HTR-8/SVneo (cell line): ENCODE data around the gene SH3D19.

Experiments used
- DNase-seq: peaks from one replicate; pipeline ENCODE4 v3.0.0; 2011; ENCODE audit warnings: low spot score, mixed read lengths; ENCODE audit not compliant: insufficient read length
- FAIRE-seq: peaks from 2 replicates; lab custom pipeline; 2011; peaks lifted over from hg19 to GRCh38; lab: Jason Lieb, UNC

SH3D19 gene

DNA sequence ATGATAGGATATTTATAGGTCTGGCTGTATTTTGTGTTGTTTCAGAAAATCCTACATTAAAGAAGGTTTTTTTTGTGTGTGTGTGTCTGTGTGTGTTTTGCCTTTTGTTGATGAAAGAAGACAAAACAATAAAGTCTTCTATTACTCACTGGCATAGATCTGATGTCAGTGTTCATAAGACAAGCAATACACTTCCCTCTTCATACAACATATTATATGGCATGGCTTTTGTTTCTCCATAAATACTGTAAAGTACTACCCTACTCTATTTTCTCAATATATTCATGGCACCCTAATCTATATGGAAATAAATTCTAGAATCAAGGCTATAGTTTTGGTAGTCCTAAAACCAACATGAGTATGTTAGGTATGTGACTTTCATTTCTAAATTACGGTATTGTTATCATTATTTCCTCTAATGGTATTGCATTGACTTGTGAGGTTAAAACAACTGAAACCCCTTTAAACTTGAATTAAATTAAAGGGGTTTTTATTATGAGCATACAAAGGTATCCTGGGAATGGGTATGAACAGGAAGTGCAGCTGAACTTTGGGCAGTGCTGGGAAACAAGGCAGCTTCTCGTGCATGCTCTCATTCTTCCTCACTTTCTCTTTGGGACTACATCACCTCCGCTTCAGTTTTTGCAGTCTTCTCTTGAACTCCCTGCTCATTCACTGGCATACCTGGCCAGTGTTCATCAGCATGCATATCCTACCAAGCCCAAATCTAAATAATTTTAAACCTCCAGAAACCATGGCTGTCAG lies 119.0 kb downstream of the SH3D19 start:
- DNase-seq: no peak
- no peak for FAIRE-seq

DNA sequence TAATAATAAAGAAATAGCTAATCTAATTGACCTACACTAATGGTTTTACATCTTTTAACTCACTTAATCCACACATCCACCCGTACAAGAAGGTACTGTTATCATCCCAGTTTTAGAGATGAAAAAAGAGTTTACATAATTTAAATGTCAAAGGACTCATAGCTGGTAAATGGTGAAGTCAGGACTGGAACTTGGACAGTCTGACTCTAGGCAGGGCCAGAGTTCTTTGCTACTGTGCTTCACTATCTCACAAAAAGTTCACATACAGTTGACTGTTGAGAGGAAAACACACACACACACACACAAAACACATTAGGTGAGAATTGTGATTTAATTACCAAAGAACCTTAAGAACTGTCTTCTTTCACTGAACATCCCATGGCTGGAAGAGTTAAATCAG lies 119.7 kb downstream of the SH3D19 start:
- FAIRE-seq (no peak), DNase-seq (no peak)

DNA sequence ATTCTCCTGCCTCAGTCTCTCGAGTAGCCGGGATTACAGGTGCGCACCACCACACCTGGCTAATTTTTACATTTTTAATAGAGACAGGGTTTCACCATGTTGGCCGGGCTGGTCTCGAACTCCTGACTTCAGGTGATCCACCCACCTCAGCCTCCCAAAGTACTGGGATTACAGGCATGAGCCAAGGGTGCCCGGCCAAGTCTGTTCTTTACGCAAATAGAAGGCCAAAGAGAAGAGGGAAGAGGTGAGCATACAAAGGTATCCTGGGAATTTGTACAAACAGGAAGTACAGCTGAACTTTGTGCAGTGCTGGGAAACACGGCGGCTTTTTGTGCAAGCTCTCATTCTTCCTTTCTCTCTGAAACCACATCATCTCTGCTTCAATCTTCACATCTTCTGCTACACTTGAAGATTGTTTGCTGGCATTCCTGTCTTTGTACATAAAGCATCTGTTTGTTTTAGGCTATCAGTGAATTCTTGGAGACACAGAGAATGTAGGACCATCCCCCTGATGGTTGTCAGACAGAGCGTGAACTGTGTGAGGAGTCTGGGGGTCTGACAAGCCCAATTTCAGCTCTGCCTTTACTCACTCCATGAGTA lies 120.4 kb downstream of the SH3D19 start:
- FAIRE-seq (no peak), DNase-seq (no peak)

DNA sequence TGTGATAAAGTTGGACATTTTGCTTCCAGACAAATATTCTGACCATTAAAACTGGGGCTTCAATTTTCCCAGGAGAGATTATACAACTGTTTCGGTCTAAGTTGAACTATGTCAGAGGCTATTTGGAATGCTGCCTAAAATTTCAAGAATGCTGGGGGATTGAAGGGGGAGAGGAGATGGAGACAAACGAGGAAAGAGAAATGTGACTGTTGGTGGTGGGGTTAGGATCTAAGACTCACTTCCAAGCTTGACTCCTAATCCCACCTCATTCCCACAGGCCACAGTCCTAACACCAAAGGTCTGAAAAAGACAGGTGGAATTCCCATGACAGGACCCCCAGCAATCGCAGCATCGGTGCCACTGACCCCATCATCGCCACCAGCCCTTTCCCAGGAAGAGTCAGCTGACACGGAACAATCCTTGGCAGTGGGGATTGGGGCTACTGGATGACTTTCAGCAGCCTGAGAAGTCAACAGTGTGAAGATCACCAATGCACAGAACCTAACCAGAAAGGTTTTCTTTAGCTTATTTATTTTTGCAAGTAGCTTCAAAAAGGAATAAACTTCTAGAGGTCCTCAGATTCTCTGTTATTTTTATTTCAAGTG lies 122.5 kb downstream of the SH3D19 start:
- FAIRE-seq (peak; percentile 33), DNase-seq (peak; percentile 33)

DNA sequence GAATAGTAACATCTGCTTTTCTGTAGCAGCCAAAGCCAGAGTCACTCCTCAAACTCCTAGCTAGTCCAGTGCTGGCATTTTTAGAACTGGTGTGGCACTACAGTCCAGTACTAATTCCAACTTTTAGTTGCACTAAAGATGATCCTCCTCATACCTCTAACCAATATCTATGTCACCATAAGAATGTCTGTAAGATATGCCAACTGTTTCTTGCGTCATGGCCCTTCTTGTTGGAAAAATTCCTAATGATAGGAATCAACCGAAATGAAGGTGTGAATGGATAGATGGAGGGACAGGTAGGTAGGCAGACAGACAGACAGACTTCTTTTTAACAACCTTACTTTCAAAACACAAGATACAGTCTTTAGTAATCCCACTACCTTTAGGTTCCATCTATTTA lies 123.0 kb downstream of the SH3D19 start:
- FAIRE-seq: no peak

DNA sequence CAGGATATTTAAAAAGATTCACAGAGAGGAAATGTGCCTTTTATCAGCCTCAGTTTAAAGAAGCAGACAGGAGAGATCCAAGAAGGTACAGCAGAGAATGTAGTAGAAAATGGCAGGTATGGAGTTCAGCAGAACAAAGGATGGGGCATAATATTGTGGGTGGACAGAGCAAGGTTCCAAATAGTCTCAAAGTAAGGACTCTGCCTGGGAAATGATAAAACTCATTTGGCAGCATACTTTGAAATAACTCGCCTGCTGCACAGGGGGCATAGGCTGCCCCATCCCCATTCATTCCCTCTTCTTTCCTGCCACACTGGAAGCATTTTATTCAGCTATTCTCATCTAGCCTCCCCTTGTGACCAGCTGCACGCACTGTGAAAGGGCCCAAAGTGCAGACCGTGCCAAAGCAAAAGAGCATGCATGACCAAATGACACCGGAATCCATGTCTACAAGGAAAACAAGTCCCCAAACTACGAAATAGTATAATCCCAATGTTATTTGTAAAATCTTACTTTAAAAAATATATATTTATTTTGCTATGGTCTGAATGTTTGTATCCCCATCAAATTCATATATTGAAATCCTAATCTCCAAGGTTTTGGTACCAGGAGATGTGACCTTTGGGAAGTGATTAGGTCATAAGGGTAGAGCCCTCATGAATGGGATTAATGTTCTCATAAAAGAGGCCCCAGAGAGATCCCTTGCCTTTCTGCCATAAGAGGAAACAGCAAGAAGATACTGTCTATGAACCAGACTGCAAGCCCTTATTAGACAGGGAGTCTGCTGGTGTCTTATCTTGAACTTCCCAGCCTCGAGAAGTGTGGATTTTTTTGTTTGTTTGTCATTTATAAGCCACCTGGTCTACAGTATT lies 125.8 kb downstream of the SH3D19 start:
- no peak for DNase-seq
- FAIRE-seq: no peak

More for the DNA sequence above, 123.0 kb downstream of the SH3D19 start:
- no peak for DNase-seq

DNA sequence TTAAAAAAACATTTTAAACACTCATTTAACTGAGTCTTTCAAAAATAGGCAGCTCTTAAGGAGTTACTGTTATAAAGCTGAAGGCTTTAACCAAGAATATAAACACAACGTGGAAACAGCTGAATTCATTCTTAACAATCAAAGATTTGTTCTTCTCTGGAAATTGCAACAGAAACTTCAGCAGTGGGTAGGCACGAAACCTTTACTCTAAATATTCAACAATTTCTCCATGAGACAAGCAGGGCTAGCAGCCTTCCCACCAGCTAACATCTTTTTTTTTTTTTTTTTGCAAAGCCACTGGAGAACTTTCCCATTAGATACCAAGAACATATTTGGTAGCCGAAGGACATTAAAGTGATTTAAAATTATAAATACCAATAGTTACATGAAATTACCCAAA lies 126.7 kb downstream of the SH3D19 start:
- FAIRE-seq: no peak
- DNase-seq: no peak

DNA sequence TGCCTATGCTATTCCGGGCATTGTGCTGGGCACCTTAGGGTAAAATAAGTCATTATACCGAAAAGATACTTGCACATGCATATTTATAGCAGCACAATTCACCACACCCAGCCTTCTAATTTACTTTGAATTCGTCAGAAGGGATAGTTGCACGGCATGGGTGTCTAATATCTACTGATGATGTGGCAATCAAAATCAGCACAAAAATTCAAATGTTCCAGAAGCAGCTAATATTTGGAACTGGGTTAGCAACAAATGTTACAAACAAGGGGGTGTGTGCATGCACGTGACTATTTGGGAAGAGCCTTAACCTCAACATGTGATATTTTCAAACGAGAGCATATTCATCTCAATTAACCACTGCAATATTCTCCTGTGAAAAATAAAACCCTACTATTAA lies 128.2 kb downstream of the SH3D19 start:
- FAIRE-seq: no peak
- DNase-seq: no peak

DNA sequence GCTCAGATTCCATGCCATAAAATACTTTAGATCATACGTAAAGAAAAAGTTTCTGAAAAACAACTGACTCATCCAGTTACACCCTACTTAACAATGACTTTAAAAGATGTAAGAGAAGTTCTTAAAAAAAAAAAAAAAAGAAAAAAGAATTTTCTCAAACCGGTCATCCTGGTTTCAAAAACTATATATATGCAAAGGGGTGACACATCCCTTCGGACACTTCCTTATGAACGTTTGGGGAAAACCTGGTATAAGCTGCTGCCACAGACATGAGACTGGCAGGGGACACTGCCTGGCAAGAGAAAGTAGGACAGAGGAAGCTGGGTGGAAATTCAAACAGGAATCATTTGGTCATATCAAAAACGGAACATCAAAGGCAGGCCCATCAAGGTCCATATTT lies 129.6 kb downstream of the SH3D19 start:
- FAIRE-seq (no peak), DNase-seq (peak; percentile 41)

DNA sequence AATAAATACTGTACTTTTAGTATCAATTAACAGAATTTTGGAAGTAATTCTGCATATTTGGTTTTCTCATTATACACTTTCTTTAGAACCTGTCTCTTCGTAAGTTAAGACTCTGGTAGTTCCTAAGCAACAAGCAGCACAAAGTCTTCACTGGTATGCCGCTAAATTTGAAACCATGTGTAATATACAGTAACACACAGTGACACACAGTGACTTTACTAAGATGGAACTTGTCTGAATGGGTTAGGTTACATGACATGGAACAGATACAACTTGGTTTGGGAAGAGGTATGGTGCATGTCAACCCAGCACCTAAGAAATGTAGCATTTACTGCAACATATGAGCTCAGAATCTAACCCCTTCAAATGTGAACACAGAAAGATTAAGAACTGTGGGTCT lies 132.0 kb downstream of the SH3D19 start:
- DNase-seq (no peak), FAIRE-seq (no peak)

DNA sequence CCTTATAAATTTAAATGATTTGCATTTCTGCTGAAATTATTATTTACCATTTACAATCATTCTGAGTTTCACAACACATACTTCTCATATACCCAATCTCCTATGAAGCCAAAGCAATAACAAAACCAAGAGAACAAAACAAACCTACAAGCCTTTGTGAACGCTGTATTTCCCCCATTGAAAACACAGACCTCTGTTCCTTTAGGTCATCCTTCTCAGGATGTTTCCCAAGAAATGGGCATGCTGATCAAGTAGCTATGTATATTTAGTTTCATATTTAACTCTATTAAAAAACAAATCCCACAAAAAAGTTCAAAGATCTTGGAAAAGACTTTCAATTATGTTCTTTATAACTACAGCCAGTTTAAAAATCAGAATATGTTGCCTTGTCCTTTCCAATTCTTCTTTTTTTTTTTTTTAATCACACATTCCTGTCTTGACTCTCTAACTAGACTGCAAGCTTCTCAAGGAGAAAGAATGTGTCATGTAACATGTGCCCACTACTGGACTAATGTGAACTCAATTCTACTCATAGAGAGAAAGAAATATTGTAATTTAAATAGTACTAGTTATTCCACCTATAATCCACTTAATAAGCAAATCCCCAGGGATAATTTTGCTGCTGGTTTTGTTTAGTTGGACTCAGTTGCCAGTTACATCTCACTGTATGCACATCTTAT lies 132.7 kb downstream of the SH3D19 start:
- DNase-seq (no peak), FAIRE-seq (no peak)

DNA sequence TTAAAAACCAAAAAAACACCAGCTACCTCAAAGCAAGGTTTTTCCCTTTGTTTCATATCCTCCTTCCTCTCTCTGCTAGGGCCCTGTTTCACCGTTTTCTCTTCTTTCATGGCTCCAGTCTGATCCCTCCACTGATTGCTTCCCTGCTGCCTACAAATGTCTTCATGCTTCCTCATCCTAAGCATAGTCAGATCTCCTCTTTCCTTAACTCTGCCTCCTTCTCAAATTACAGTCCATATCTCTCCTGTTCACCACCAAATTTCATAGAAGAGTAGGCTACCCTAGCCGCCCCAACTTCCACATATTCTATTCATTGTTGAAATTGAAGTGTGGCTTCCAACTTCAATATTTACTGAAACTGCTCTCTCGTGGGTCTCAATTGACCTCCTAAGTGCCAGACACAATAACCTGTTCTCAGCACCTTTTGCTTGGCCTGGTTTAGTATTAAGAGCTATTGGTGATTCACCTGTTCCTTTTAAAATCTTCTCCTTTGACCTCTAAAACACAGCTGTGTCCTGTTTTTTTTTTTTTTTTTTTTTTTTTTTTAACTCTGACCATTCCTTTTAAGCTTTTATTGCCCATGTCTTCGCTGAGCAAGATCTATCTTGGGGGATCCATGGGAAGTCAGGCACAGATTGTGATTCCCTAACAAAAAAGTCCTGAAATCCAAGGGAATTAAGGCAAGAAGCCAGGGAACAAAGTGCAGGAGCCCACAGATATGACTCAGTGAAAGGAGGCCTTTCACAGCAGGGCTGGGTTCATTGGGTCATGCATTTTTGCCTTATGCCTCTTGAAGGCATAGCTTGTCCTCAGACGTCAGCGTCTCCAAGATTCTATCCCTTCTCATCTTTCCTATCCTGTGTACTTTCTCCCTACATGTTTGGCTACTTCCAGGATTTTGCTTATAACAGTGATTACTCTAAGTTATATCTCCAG lies 140.6 kb downstream of the SH3D19 start:
- FAIRE-seq: no peak
- no peak for DNase-seq

DNA sequence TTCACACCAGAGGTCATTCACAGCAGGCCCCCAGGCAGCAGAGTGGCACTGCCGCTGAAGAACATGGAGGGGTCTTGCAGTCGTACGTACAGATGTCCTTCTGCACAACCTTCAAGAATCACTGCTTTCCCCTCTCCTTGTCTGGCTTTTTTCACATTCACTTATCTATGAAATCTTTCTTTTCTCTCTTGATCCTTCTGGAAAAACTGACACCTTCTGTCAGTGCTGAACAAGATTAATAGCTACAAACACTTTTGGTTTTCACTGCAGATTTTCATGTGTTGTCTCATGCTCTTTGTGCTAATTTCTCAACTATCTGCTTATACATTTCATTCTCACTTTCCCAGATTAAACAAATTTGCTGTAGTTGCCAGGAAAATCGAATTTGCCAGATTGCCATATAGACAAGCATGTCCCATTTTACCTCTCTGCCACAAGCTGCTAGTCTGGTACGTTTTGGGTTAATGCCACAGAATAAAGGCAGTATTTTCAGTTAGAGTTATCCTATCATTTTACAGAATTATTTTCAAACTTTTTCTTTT lies 142.9 kb downstream of the SH3D19 start:
- FAIRE-seq: no peak
- no peak for DNase-seq

DNA sequence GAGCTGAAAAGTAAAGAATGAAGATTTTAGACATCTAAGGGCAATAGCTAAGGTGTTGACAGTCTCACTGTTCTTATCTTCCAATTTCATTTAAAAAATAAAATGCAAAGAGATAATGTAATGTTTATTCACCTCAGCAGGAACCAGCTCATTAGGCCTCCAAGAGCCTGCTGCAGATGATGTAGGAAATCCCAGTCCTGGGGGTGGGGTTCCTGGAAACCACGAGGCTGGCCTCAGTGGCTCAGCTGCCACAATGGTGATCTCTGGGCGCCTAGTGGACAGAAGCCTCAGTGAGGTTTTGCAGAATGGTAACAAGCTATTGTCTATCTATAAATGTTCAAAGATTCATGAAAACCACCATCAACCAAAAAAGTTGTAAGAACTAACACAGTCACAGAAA lies 148.7 kb downstream of the SH3D19 start:
- DNase-seq: no peak
- FAIRE-seq: no peak

DNA sequence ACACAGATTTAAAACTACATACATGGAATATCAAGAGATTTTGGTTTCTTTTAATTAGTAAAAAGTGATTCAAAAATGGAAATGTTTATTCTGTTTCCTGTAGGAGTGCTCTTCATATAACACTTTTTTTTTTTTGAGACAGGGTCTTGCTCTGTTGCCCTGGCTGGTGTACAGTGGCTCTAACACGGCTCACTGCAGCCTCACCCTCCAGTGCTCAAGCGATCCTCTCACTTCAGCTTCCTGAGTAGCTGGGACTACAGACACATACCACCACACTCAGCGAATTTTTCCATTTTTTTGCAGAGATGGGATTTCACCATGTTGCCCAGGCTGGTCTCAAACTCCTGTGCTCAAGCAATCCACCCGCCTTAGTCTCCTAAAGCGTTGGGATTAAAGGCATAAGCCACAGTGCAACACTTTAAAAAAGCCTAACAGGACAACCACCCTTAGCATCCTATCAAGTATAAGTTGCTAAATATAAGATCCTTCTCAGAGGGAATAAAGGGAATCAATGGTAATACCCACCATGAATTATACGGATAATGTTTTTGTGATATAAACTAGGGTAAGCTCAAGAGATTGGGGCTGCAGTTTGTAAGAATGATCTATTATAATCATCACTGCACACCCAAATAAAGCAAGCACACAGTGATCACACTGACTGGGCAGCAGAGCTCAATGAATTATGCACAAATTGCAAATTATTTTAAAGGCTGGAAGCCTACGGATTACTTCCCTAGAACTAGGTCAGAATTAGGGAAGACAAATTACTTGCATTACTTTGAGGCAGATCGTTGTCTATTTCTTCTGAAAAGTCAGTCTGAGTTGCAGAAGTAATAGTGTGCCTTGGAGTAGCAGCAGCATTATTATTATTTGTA lies 149.4 kb downstream of the SH3D19 start:
- DNase-seq (no peak), FAIRE-seq (no peak)

DNA sequence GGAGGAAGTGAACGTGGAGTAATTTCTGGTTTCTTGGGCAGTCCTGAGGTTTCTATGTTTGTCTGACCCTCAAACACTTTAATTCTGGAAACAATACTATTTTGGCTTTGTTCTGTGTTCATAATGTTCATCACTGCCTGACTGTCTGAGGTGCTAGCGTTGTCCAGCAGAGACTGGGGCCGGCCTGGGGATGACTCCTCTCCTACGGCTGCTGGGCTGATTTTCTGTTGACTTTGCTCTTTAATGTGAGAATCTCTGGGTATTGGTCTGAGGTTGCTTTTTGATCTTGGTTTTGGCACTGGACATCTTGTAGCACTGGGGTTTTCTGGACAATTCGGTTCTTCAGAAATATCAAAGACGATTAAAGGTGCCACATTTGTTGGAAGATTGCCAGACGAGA lies 150.2 kb downstream of the SH3D19 start:
- no peak for DNase-seq
- no peak for FAIRE-seq

DNA sequence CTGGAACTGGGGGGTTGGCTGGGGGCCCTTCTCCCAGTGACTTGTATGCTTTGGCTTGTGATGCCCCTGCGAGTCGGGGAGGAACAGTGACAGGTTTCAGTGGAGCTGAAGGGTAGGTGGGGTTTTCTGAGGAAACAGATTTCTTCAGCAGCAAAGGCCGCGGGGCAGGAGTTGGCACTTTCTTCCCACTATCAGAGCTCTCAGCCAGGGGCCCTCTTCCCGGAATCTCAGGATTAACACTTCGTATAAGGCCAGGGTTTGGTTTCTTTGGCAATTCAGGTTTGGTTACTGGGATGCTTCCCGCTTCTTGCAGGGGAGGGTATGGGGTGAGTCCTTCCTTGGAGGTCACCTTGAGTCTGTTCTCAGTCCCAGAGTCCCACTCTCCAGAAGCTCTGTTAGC lies 150.6 kb downstream of the SH3D19 start:
- FAIRE-seq: no peak
- DNase-seq: no peak

DNA sequence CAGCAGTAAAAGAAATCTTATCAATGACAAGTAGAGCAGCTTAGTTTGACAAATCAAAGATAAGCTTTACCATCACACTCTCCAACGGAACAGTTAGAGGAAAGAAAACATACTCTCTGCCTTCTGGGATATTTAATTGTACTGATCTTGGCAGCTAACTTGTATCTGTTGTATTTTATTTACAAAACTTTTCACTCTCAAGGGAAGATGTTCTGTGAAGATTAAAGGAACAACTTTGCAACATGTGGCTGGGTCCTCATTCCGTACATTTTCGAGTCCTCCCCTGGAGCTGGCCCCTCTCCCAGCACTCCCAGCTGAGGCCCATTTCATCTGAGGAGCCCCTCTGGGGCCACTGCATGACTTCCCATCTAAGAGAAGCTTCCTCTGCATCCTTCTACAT lies 151.5 kb downstream of the SH3D19 start:
- DNase-seq (no peak), FAIRE-seq (no peak)
